Kidney (tissue), 14 donors: ENCODE measurements around the gene AKAP9. TPM values are rescaled to one million over a fixed set of nuclear protein-coding genes. Genes with fewer than 3 reads are reported as not detected.

Experiments
- DNase-seq, 5 donors: peaks; one replicate each; pipeline ENCODE4 v3.0.0-alpha.2; 2013 to 2020
- FAIRE-seq: peaks from 2 replicates; lab custom pipeline; 2012; peaks lifted over from hg19 to GRCh38; lab: Jason Lieb, UNC
- H3K27ac ChIP-seq, 2 donors: one replicate each; pipeline ENCODE4 v1.7.0; 2013; ENCODE audit warnings: low read depth in 2 of 2, low read length in 2 of 2, inconsistent platforms in 1 of 2
- H3K27me3 ChIP-seq: one replicate; pipeline ENCODE4 v1.7.1; 2013; ENCODE audit warnings: low read length, inconsistent platforms; ENCODE audit not compliant: control insufficient read depth, insufficient read depth
- H3K36me3 ChIP-seq, 3 donors: one replicate each; pipeline versions ENCODE4 v1.7.0 to v1.7.1; 2013; ENCODE audit warnings: low read length in 3 of 3, control low read depth in 1 of 3, inconsistent platforms in 1 of 3; ENCODE audit not compliant: insufficient read depth in 3 of 3, control insufficient read depth in 2 of 3
- H3K4me1 ChIP-seq, 3 donors: one replicate each; pipeline versions ENCODE4 v1.7.0 to v1.7.1; 2013; ENCODE audit warnings: low read length in 3 of 3, inconsistent platforms in 1 of 3, low read depth in 1 of 3; ENCODE audit not compliant: control insufficient read depth in 2 of 3, insufficient read depth in 2 of 3
- H3K4me3 ChIP-seq, 3 donors: one replicate each; pipeline versions ENCODE4 v1.7.0 to v1.8.1; 2013; ENCODE audit warnings: low read length in 3 of 3, control low read depth in 1 of 3, inconsistent platforms in 1 of 3
- H3K9ac ChIP-seq, 3 donors: one replicate each; pipeline versions ENCODE4 v1.7.0 to v1.7.1; 2013; ENCODE audit warnings: low read length in 3 of 3, control low read depth in 1 of 3, inconsistent platforms in 1 of 3
- H3K9me3 ChIP-seq, 3 donors: one replicate each; pipeline versions ENCODE4 v1.7.0 to v1.7.1; 2013; ENCODE audit warnings: low read length in 3 of 3, control low read depth in 1 of 3, inconsistent platforms in 1 of 3; ENCODE audit not compliant: control insufficient read depth in 2 of 3, insufficient read depth in 1 of 3
- CTCF ChIP-seq: IDR thresholded peaks from 3 replicates; pipeline ENCODE4 v1.5.1; 2012; ENCODE audit warnings: mild to moderate bottlenecking, moderate library complexity, borderline replicate concordance; ENCODE audit not compliant: insufficient read depth; ENCODE audit errors: extremely low read depth
- intact Hi-C: fragments of 100-400 bp; cut with DNase I; formaldehyde crosslinking; loops from one replicate; pipeline ENCODE4 v1.11.1; 2022
- polyA plus RNA-seq: library from polyadenylated mRNA; stranded (reverse); fragments of 350-450 nt; fragmentation: Illumina TruSeq; extraction: RNeasy Lipid Tissue Mini Kit (QIAGEN cat#74804); gene quantifications from one replicate; pipeline ENCODE4 v1.2.3, GENCODE V29; 2014; ENCODE audit warnings: low read depth, low replicate concordance; ENCODE audit not compliant: insufficient read depth
- total RNA-seq: library from RNA; stranded (reverse); fragmentation: NEBNext Ultra II Directional; extraction: Animal tissue kit (Norgen Biotek cat#: 25700); gene quantifications from one replicate; pipeline ENCODE4 v1.2.1, GENCODE V29; 2021
- donor health status: control.
- donor health status: control.
- donor health status: control.
- donor health status: control.
- donor health status: control.
- donor health status: DM: yes; HTN: yes; CAD: no.
- donor health status: Normal renal cell carcinoma (clear cell type).

Gene AKAP9
- total and polyA plus RNA-seq, 2 donors from 2014 or later = 18.5 to 66.8 TPM

GRCh38 chr7:92028686-92029085 is 88.0 kb downstream of the AKAP9 start:
- peak; percentile 49 for FAIRE-seq
- Histone ChIP-seq H3K9ac (no peak overlapping the region), H3K27me3 (no peaks in the 10 kb centered on the region), H3K4me1 (no peaks in the 10 kb centered on the region), H3K9me3 (no peaks in the 10 kb centered on the region), H3K4me3 (no peak overlapping the region), H3K27ac (no peak overlapping the region), H3K36me3 (peaks cover 3 to 8% (median 4%) of the 10 kb centered on the region in 3 donors)
- DNase-seq = no peak
- TF ChIP-seq CTCF = no peak
- intact Hi-C loops = no loop called here

DNA sequence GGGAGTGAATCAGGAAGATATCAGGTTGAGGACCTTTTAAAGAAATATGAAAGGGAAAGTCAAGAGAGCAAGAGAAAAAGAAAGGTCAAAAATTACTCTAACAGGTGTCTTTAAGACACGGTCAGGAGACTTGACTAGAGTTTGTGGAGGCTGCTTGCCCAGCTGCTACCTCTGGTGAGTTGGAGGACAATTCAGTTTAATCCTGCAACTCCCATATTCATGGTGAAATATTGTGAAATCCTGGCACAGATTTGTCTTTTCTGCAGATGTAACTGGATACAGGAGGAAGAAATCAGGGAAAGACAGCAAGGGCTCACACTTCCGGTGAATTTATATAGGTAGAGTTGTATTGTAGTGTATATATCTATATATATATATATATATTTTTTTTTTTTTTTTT is 93.5 kb downstream of the AKAP9 start:
- no peaks in the 10 kb centered on the region for H3K27me3 ChIP-seq
- no peak overlapping the region for H3K9ac ChIP-seq
- intact Hi-C loops = no loop called here
- H3K36me3 ChIP-seq = peaks cover 0 to 5% (median 2%) of the 10 kb centered on the region in 3 donors
- no peaks in the 10 kb centered on the region for H3K4me1 ChIP-seq
- no peaks in the 10 kb centered on the region for H3K9me3 ChIP-seq
- no peak overlapping the region for H3K4me3 ChIP-seq
- FAIRE-seq (no peak), DNase-seq (no peak)
- TF ChIP-seq CTCF = no peak
- no peak overlapping the region for H3K27ac ChIP-seq

DNA sequence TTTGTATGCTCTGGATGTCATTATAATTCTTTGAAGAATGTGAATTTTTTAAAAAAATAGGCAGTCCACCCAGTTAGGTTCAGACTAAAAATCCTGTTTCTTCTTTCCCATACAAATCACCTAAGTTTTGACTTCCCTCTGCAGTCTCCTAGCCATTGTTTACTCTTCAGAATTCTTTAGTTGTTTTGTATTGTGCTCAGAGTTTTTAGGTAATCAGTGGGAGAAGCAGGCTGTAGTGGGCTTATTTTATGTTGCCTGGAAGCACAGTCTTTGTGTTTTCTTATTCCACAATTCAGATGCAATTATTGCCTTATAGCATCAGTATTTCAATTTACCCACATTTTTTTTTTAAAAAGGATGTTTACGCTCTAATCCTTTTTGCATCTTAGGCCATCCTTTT is 94.9 kb downstream of the AKAP9 start:
- TF ChIP-seq CTCF = no peak
- Histone ChIP-seq H3K27ac (no peak overlapping the region), H3K36me3 (peaks cover 0 to 6% (median 2%) of the 10 kb centered on the region in 3 donors), H3K9ac (no peak overlapping the region), H3K9me3 (no peaks in the 10 kb centered on the region), H3K4me3 (no peak overlapping the region), H3K4me1 (no peaks in the 10 kb centered on the region), H3K27me3 (no peaks in the 10 kb centered on the region)
- DNase-seq (no peak), FAIRE-seq (no peak)
- intact Hi-C loops = no loop called here

DNA sequence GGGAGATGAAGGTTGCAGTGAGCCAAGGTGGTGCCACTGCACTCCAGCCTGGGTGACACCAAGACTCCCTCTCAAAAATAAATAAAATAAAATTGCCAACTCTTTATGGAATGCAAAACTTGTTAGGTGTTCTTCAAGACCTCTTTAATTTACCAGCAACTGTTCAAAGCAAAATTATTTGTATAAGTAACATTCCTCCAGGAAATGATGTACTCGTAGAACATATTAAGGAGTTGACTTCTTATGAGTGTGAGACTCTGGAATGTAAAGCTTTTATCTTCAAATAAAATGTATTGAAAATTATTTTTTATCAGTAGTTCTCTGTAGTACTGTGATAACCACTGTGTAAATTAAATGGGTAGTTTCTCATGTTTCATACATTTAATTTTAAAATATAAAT is 99.2 kb downstream of the AKAP9 start:
- H3K4me1 ChIP-seq = no peaks in the 10 kb centered on the region
- H3K36me3 ChIP-seq = peaks cover 2 to 11% (median 3%) of the 10 kb centered on the region in 3 donors
- intact Hi-C loops = no loop called here
- FAIRE-seq (peak; percentile 6), DNase-seq (no peak)
- H3K27me3 ChIP-seq = no peaks in the 10 kb centered on the region
- H3K9ac ChIP-seq = no peak overlapping the region
- H3K9me3 ChIP-seq = no peaks in the 10 kb centered on the region
- no peak overlapping the region for H3K4me3 ChIP-seq
- no peak overlapping the region for H3K27ac ChIP-seq
- no peak for TF ChIP-seq CTCF
